ENCODE results near the gene CLMN.

The CLMN gene

GRCh38 chr14:95260537-95261361 is 59.0 kb downstream of the CLMN start:
- DNase-seq (ENCODE audit: low spot score) = no peak

GRCh38 chr14:95258754-95259593 is 60.7 kb downstream of the CLMN start:
- DNase-seq (ENCODE audit: low spot score) = no peak

- no peak for DNase-seq (ENCODE audit: low spot score)
These were observed 61.6 kb downstream of the CLMN start for GRCh38 chr14:95258156-95258555.

GRCh38 chr14:95257521-95257920 is 62.2 kb downstream of the CLMN start:
- DNase-seq (ENCODE audit: low spot score) = no peak

GRCh38 chr14:95256776-95257060 is 63.0 kb downstream of the CLMN start:
- no peak for DNase-seq (ENCODE audit: low spot score)

GRCh38 chr14:95256002-95256775 is 63.5 kb downstream of the CLMN start:
- DNase-seq (ENCODE audit: low spot score) = no peak

- DNase-seq (ENCODE audit: low spot score) = no peak
These were observed 64.2 kb downstream of the CLMN start for GRCh38 chr14:95255487-95255886.

- DNase-seq (ENCODE audit: low spot score) = no peak
These were observed 64.7 kb downstream of the CLMN start for GRCh38 chr14:95255013-95255412.

GRCh38 chr14:95254288-95254687 is 65.4 kb downstream of the CLMN start:
- DNase-seq (ENCODE audit: low spot score) = no peak

GRCh38 chr14:95253039-95253630 is 66.6 kb downstream of the CLMN start:
- no peak for DNase-seq (ENCODE audit: low spot score)

GRCh38 chr14:95252219-95252618 is 67.5 kb downstream of the CLMN start:
- DNase-seq (ENCODE audit: low spot score) = no peak

- no peak for DNase-seq (ENCODE audit: low spot score)
These were observed 68.8 kb downstream of the CLMN start for GRCh38 chr14:95250936-95251335.

- DNase-seq (ENCODE audit: low spot score) = no peak
These were observed 69.5 kb downstream of the CLMN start for GRCh38 chr14:95250140-95250769.

- no peak for DNase-seq (ENCODE audit: low spot score)
These were observed 71.3 kb downstream of the CLMN start for GRCh38 chr14:95248432-95248831.

GRCh38 chr14:95246870-95247269 is 72.8 kb downstream of the CLMN start:
- DNase-seq (ENCODE audit: low spot score) = no peak

- DNase-seq (ENCODE audit: low spot score) = no peak
These were observed 74.4 kb downstream of the CLMN start for GRCh38 chr14:95245334-95245733.

GRCh38 chr14:95244587-95244986 is 75.1 kb downstream of the CLMN start:
- no peak for DNase-seq (ENCODE audit: low spot score)

- DNase-seq (ENCODE audit: low spot score) = no peak
These were observed 76.8 kb downstream of the CLMN start for GRCh38 chr14:95242870-95243269.

- no peak for DNase-seq (ENCODE audit: low spot score)
These were observed 78.6 kb downstream of the CLMN start for GRCh38 chr14:95240859-95241813.

- no peak for DNase-seq (ENCODE audit: low spot score)
These were observed 81.0 kb downstream of the CLMN start for GRCh38 chr14:95238487-95239298.

All from AG08396 (cell line).